ENCODE measurements around the gene GTF2H4. TPM values are rescaled to one million over a fixed set of nuclear protein-coding genes. Genes with fewer than 3 reads are reported as not detected.

The GTF2H4 gene
- total RNA-seq, 1 donor from 2014 or later: 37.1 TPM

DNA sequence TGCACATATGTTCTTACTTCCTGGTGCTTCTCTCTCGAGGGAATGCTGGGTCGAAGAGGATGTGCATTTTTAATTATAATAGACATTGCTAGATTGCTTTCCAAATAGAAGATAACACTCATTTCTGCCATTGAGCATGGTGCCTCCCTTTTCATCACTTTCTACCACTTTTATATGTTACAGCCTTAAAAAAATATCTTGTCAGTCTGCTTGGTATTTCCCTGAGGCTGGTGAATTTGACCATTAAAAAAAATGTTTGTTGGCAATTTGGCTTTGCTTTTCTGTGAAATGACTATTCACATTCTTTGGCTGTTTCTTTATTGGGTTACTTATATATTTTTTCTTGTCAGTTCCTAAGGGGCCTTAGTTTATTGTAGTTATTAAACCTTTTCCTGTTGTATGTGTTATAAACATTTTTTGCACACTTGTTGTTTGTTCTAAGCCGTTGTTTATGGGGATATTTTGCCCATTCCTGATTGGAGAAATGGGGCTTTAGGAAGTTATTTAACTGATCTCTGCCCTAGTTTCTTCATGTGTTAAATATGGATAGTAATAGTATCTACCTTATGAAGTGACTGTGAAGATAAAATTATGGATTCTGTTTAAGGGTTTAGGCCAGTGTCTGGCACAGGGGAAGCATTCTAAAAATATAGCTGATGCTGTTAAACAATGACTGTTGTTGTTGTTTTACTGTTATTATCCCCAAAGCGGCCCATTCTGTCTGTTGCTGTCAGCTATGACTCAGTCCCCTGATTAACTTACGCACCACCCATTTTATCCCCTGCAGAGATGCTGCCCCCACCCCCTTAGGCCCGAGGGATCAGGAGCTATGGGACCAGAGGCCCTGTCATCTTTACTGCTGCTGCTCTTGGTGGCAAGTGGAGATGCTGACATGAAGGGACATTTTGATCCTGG, 19.8 kb upstream of the GTF2H4 start:
- H3K27me3 ChIP-seq (ENCODE audit: low read depth): no peaks in the 10 kb centered on the region
- no peak for DNase-seq
- intact Hi-C loops (cut with DNase I): no loop called here
- TF ChIP-seq CTCF (IDR thresholded peaks at IDR 0.05): no peak
- no peak overlapping the region for H3K27ac ChIP-seq
- ATAC-seq: no peak
- no peak overlapping the region for H3K4me3 ChIP-seq
- H3K36me3 ChIP-seq: peaks cover 35% of the 10 kb centered on the region
- H3K9me3 ChIP-seq: no peaks in the 10 kb centered on the region
- H3K4me1 ChIP-seq: peaks cover 32% of the 10 kb centered on the region

DNA sequence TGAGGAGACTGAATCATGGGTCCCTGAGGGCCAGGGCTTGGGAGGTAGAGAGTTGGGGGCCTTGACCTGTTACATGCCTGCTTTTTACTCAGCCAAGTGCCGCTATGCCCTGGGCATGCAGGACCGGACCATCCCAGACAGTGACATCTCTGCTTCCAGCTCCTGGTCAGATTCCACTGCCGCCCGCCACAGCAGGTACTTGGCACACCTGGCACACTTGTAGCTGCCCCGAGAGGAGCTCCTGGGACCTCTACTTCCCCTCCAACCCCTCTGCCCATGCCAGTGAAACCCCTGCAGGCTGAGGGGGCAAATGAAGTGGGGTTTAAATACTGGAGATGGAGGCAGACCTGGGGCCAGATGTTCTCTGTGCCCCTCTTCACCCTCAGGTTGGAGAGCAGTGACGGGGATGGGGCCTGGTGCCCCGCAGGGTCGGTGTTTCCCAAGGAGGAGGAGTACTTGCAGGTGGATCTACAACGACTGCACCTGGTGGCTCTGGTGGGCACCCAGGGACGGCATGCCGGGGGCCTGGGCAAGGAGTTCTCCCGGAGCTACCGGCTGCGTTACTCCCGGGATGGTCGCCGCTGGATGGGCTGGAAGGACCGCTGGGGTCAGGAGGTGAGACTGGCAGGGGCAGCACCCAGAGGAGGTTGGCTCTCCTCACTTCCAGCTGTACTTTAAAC, 19.1 kb upstream of the GTF2H4 start:
- DNase-seq (no peak), ATAC-seq (no peak)
- Histone ChIP-seq H3K36me3 (peaks cover 43% of the 10 kb centered on the region), H3K9me3 (no peaks in the 10 kb centered on the region), H3K4me3 (no peak overlapping the region), H3K27me3 (ENCODE audit: low read depth) (no peaks in the 10 kb centered on the region), H3K4me1 (peaks cover 27% of the 10 kb centered on the region), H3K27ac (no peak overlapping the region)
- TF ChIP-seq CTCF (IDR thresholded peaks at IDR 0.05): no peak
- intact Hi-C loops (cut with DNase I): no loop called here

DNA sequence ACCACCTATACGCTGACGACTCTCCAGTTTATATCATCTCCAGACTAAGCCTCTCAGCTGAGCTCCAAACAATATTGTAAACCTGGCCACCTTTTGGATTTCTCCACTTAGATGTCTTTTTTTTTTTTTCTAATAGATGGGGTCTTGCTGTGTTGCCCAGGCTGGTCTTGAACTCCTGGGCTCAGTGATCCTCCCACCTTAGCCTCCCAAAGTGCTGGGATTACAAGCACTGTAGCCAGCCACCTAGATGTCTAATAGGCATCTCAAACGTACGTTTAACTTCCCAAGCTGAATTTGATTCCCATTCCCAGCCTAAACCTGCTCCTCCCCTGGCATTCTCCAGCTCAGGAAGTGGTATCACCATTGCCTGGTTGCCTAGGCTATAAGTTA, 18.5 kb upstream of the GTF2H4 start:
- Histone ChIP-seq H3K4me1 (peaks cover 27% of the 10 kb centered on the region), H3K27ac (no peak overlapping the region), H3K9me3 (no peaks in the 10 kb centered on the region), H3K4me3 (no peak overlapping the region), H3K27me3 (ENCODE audit: low read depth) (no peaks in the 10 kb centered on the region), H3K36me3 (peaks cover 48% of the 10 kb centered on the region)
- DNase-seq (no peak), ATAC-seq (no peak)
- no peak for TF ChIP-seq CTCF (IDR thresholded peaks at IDR 0.05)
- intact Hi-C loops (cut with DNase I): no loop called here

- DNase-seq (no peak), ATAC-seq (no peak)
- TF ChIP-seq CTCF (IDR thresholded peaks at IDR 0.05): no peak
- no peaks in the 10 kb centered on the region for H3K9me3 ChIP-seq
- no peaks in the 10 kb centered on the region for H3K27me3 ChIP-seq (ENCODE audit: low read depth)
- intact Hi-C loops (cut with DNase I): no loop called here
- peaks cover 23% of the 10 kb centered on the region for H3K4me1 ChIP-seq
- H3K36me3 ChIP-seq: peaks cover 54% of the 10 kb centered on the region
- H3K27ac ChIP-seq: no peak overlapping the region
- no peak overlapping the region for H3K4me3 ChIP-seq
These were observed 17.9 kb upstream of the GTF2H4 start for GRCh38 chr6:30889921-30890645.

- H3K27ac ChIP-seq: no peak overlapping the region
- H3K4me3 ChIP-seq: no peak overlapping the region
- intact Hi-C loops (cut with DNase I): no loop called here
- no peak for ATAC-seq
- H3K27me3 ChIP-seq (ENCODE audit: low read depth): no peaks in the 10 kb centered on the region
- H3K4me1 ChIP-seq: peaks cover 16% of the 10 kb centered on the region
- no peak for DNase-seq
- no peak for TF ChIP-seq CTCF (IDR thresholded peaks at IDR 0.05)
- H3K9me3 ChIP-seq: no peaks in the 10 kb centered on the region
- peaks cover 61% of the 10 kb centered on the region for H3K36me3 ChIP-seq
These were observed 17.2 kb upstream of the GTF2H4 start for GRCh38 chr6:30890646-30891449.

Measured in lower lobe of right lung (tissue), 2 donors.